ENCODE measurements around the gene NEO1. TPM values are rescaled to one million over a fixed set of nuclear protein-coding genes. Genes with fewer than 3 reads are reported as not detected.

The NEO1 gene
- total and polyA plus RNA-seq, 9 of the 15 experiments (the other 6 are each of a cell fraction or from before 2014, with no cell fraction given), result 0.08 to 1.7 (median 0.48) TPM

DNA sequence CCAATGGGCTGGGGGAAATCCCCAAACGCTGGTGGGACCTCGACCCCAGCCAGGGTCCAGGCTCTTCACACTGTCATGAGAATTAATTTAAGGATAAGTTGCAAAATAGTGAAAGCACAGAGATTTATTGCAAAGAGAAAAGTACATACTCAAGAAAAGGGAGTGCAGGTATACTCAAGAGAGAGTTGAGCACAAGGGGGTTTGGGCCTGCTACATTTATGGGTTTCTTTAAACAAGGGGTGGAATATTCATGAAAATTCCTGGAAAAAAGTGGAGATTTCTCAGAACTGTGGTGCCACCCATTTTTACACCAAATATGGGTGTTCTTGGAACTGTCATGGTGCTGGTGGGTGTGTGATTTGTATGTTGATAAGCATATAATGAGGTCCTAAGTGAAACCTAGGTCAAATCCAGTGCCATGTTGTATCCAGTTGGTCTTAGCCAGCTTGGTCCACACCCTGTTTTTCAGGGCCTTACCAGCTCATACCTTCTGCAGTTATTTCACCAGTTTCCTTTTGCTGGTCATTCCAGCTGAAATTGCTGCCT lies 32.6 kb upstream of the NEO1 start:
- no peaks in the 10 kb centered on the region for H3K9me1 ChIP-seq (ENCODE audit: control insufficient read depth, insufficient read depth, low read length)
- ATAC-seq (no peak; the same call in 2 of the 3 replicates), DNase-seq (ENCODE audit: extremely low read depth in 1 of 4, low spot score in 3 of 4) (peak in 1 of 4 experiments; percentile 45), FAIRE-seq (no peak)
- H3K4me1 ChIP-seq (replicated peaks in 1 of 2; ENCODE audit: control insufficient read depth in 2 of 2, insufficient read depth in 2 of 2, low read length in 2 of 2), result peaks cover 0 to 6% of the 10 kb centered on the region in 2 experiments; a peak in 2 of 5 replicates
- POLR2A ChIA-PET, result no interaction called here
- no peak overlapping the region for H3K4me2 ChIP-seq (ENCODE audit: insufficient read depth, low read length)
- BruUV-seq (replicated peaks), result no TSS peak
- CTCF ChIA-PET (ENCODE audit: low intra/inter-chr PET ratio), result no interaction called here
- H3K9ac ChIP-seq (ENCODE audit: insufficient read depth in 1 of 2, low read depth in 2 of 2, low read length in 2 of 2), result no peak overlapping the region
- no peaks in the 10 kb centered on the region for H3K36me3 ChIP-seq (ENCODE audit: control insufficient read depth, insufficient read depth, low read length)
- no peaks in the 10 kb centered on the region for H3K79me2 ChIP-seq (ENCODE audit: control insufficient read depth, insufficient read depth, low read length)
- H4K20me1 ChIP-seq (replicated peaks; ENCODE audit: control insufficient read depth, insufficient read depth, low read length), result no peaks in the 10 kb centered on the region
- in situ Hi-C loops (cut with MboI) (no loop called here), intact Hi-C loops (cut with micrococcal nuclease) (no loop called here)
- H3K27ac ChIP-seq (ENCODE audit: extremely low read depth, low read depth, low read length), result no peak overlapping the region
- H2AFZ ChIP-seq (ENCODE audit: low read depth, low read length), result no peak overlapping the region
- WGBS (ENCODE audit: insufficient coverage, low coverage, missing lambda C conversion rate), result 6% methylated on average over 2 of the region's 2 CpGs
- peaks cover 0 to 9% of the 10 kb centered on the region in 2 experiments; a peak in 1 of 5 replicates for H3K27me3 ChIP-seq (ENCODE audit: control insufficient read depth in 2 of 2, insufficient read depth in 2 of 2, low read length in 2 of 2)
- H3K9me3 ChIP-seq (replicated peaks; ENCODE audit: control insufficient read depth, insufficient read depth, low read depth, low read length), result no peaks in the 10 kb centered on the region
- H3K4me3 ChIP-seq, result no peak overlapping the region
- TF ChIP-seq, protein P1, sequence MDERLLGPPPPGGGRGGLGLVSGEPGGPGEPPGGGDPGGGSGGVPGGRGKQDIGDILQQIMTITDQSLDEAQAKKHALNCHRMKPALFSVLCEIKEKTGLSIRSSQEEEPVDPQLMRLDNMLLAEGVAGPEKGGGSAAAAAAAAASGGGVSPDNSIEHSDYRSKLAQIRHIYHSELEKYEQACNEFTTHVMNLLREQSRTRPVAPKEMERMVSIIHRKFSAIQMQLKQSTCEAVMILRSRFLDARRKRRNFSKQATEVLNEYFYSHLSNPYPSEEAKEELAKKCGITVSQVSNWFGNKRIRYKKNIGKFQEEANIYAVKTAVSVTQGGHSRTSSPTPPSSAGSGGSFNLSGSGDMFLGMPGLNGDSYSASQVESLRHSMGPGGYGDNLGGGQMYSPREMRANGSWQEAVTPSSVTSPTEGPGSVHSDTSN (CRISPR knock-in tag; IDR thresholded peaks at IDR 0.05; ENCODE audit: low read depth), result no peak
- TF ChIP-seq, protein P1 (tag; conservative IDR thresholded peaks at IDR 0.05; ENCODE audit: low read depth), result peak; percentile 67; the same call in 1 of the 2 replicates
- TF ChIP-seq, protein P2, sequence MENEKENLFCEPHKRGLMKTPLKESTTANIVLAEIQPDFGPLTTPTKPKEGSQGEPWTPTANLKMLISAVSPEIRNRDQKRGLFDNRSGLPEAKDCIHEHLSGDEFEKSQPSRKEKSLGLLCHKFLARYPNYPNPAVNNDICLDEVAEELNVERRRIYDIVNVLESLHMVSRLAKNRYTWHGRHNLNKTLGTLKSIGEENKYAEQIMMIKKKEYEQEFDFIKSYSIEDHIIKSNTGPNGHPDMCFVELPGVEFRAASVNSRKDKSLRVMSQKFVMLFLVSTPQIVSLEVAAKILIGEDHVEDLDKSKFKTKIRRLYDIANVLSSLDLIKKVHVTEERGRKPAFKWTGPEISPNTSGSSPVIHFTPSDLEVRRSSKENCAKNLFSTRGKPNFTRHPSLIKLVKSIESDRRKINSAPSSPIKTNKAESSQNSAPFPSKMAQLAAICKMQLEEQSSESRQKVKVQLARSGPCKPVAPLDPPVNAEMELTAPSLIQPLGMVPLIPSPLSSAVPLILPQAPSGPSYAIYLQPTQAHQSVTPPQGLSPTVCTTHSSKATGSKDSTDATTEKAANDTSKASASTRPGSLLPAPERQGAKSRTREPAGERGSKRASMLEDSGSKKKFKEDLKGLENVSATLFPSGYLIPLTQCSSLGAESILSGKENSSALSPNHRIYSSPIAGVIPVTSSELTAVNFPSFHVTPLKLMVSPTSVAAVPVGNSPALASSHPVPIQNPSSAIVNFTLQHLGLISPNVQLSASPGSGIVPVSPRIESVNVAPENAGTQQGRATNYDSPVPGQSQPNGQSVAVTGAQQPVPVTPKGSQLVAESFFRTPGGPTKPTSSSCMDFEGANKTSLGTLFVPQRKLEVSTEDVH (IDR thresholded peaks at IDR 0.05; ENCODE audit: low read depth, partially characterized antibody), result no peak
- peak in 1 of 2 experiments; percentile 89; a peak in 2 of 4 replicates for TF ChIP-seq SRF (CRISPR knock-in tag; IDR thresholded peaks at IDR 0.05)
- 0 out of 4 replicates have a peak, but pooled peaks of 1 of the 2 experiments have one; percentile 11 for TF ChIP-seq TEAD1 (CRISPR knock-in tag; IDR thresholded peaks at IDR 0.05)
- peak; percentile 76 for TF ChIP-seq STAT5A (IDR thresholded peaks at IDR 0.05; ENCODE audit: borderline replicate concordance, low read length)
- TF ChIP-seq MTA3 (IDR thresholded peaks at IDR 0.05; ENCODE audit: borderline replicate concordance), result no peak
- TF ChIP-seq KLF6 (CRISPR knock-in tag; IDR thresholded peaks at IDR 0.05; ENCODE audit: borderline replicate concordance), result no peak
- no peak for TF ChIP-seq POLR3G (IDR thresholded peaks at IDR 0.05; ENCODE audit: extremely low read depth, insufficient read length, insufficient replicate concordance)
- TF ChIP-seq RUNX1 (IDR thresholded peaks at IDR 0.05; ENCODE audit: low read depth), result no peak
- TF ChIP-seq EGR1 (conservative IDR thresholded peaks at IDR 0.05), result peak; percentile 53
- TF ChIP-seq, protein P3, sequence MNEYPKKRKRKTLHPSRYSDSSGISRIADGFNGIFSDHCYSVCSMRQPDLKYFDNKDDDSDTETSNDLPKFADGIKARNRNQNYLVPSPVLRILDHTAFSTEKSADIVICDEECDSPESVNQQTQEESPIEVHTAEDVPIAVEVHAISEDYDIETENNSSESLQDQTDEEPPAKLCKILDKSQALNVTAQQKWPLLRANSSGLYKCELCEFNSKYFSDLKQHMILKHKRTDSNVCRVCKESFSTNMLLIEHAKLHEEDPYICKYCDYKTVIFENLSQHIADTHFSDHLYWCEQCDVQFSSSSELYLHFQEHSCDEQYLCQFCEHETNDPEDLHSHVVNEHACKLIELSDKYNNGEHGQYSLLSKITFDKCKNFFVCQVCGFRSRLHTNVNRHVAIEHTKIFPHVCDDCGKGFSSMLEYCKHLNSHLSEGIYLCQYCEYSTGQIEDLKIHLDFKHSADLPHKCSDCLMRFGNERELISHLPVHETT (CRISPR knock-in tag; conservative IDR thresholded peaks at IDR 0.05 in 1 of 2, IDR thresholded peaks at IDR 0.05 in 1 of 2), result peak in 1 of 2 experiments; percentile 39; a peak in 1 of 4 replicates
- TF ChIP-seq MEIS2 (IDR thresholded peaks at IDR 0.05; ENCODE audit: partially characterized antibody), result peak; percentile 62
